Neural cell (in vitro differentiated cells): ENCODE results near the gene CST8. TPM values are rescaled to one million over a fixed set of nuclear protein-coding genes. Genes with fewer than 3 reads are reported as not detected.
A peak's percentile ranks its signal among the peaks of the same experiment; 100 is the strongest.

Experiments
- H2AFZ ChIP-seq: fragments of 200-600, 300-800 bp; sonication (generic), shearing (Covaris generic); 2 replicates; pipeline ENCODE4 v1.6.0; 2014; ENCODE audit warnings: low read depth, mild to moderate bottlenecking, antibody characterized with exemption, low read length, moderate library complexity
- H3F3A ChIP-seq: fragments of 200-600 bp; shearing (Covaris generic); 2 replicates; pipeline ENCODE4 v1.6.1; 2016; ENCODE audit warnings: mild to moderate bottlenecking, moderate library complexity, mixed read lengths, antibody characterized with exemption, low read length; ENCODE audit not compliant: insufficient read depth, poor library complexity, severe bottlenecking
- H3K27ac ChIP-seq: fragments of 200-600, 300-800 bp; sonication (generic), shearing (Covaris generic); 2 replicates; pipeline ENCODE4 v1.5.1; 2014; ENCODE audit warnings: mild to moderate bottlenecking, low read length, moderate library complexity
- H3K27me3 ChIP-seq: fragments of 300-800, 200-600 bp; sonication (generic), shearing (Covaris generic); 2 replicates; pipeline ENCODE4 v1.6.0; 2014; ENCODE audit warnings: mild to moderate bottlenecking, low read depth, low read length, moderate library complexity; ENCODE audit not compliant: insufficient read depth
- H3K36me3 ChIP-seq: fragments of 300-800, 200-600 bp; sonication (generic), shearing (Covaris generic); 2 replicates; pipeline ENCODE4 v1.5.1; 2014; ENCODE audit warnings: mild to moderate bottlenecking, antibody characterized with exemption, low read length, moderate library complexity; ENCODE audit not compliant: insufficient read depth
- H3K4me2 ChIP-seq: fragments of 300-800, 200-600 bp; sonication (generic), shearing (Covaris generic); 2 replicates; pipeline ENCODE4 v1.6.0; 2014; ENCODE audit warnings: mild to moderate bottlenecking, low read length
- H3K4me3 ChIP-seq: fragments of 300-800, 200-600 bp; sonication (generic), shearing (Covaris generic); 2 replicates; pipeline ENCODE4 v1.5.1; 2014; ENCODE audit warnings: mild to moderate bottlenecking, low read length, moderate library complexity
- H3K79me2 ChIP-seq: fragments of 200-600 bp; shearing (Covaris generic); replicated peaks from 2 replicates; pipeline ENCODE4 v1.6.0; 2014; ENCODE audit warnings: mild to moderate bottlenecking, low read length, moderate library complexity; ENCODE audit not compliant: insufficient read depth
- H3K9ac ChIP-seq: fragments of 300-800, 200-600 bp; sonication (generic), shearing (Covaris generic); 2 replicates; pipeline ENCODE4 v1.6.1; 2016; ENCODE audit warnings: mild to moderate bottlenecking, low read length, mixed read lengths
- H3K9me2 ChIP-seq: fragments of 200-600 bp; shearing (Covaris generic); 2 replicates; pipeline ENCODE4 v1.6.1; 2016; ENCODE audit warnings: mild to moderate bottlenecking, low read length, mixed read lengths; ENCODE audit not compliant: insufficient read depth
- H3K9me3 ChIP-seq: fragments of 200-600, 300-800 bp; sonication (generic), shearing (Covaris generic); 2 replicates; pipeline ENCODE4 v1.6.1; 2016; ENCODE audit warnings: mild to moderate bottlenecking, mixed run types, low read length, moderate library complexity, mixed read lengths
- H4K20me1 ChIP-seq: fragments of 200-600 bp; shearing (Covaris generic); 2 replicates; pipeline ENCODE4 v1.6.1; 2016; ENCODE audit warnings: mild to moderate bottlenecking, mixed run types; ENCODE audit not compliant: insufficient read depth
- CTCF ChIP-seq: fragments of 450-650 bp; IDR thresholded peaks from 2 replicates; pipeline ENCODE4 v1.5.1; 2014; ENCODE audit warnings: antibody characterized with exemption, mild to moderate bottlenecking, moderate library complexity; ENCODE audit not compliant: poor library complexity, severe bottlenecking
- EP300 ChIP-seq: fragments of 450-650 bp; conservative IDR thresholded peaks from 2 replicates; pipeline ENCODE4 v1.6.1; 2014; ENCODE audit warnings: antibody characterized with exemption, mild to moderate bottlenecking, moderate library complexity; ENCODE audit not compliant: poor library complexity, severe bottlenecking
- EZH2 ChIP-seq: fragments of 200-600, 300-800 bp; shearing (Covaris generic), sonication (generic); IDR thresholded peaks from 2 replicates; pipeline ENCODE4 v1.6.1; 2014; ENCODE audit warnings: antibody characterized with exemption, low read length, borderline replicate concordance, mild to moderate bottlenecking; ENCODE audit not compliant: insufficient read depth, poor library complexity, severe bottlenecking
- MXI1 ChIP-seq: fragments of 450-650 bp; conservative IDR thresholded peaks from 2 replicates; pipeline ENCODE4 v1.6.1; 2014; ENCODE audit warnings: antibody characterized with exemption, mild to moderate bottlenecking; ENCODE audit not compliant: poor library complexity, severe bottlenecking
- POLR2AphosphoS5 ChIP-seq: IDR thresholded peaks from 2 replicates; pipeline ENCODE4 v1.6.1; 2012
- RAD21 ChIP-seq: fragments of 450-650 bp; conservative IDR thresholded peaks from 2 replicates; pipeline ENCODE4 v1.6.1; 2014; ENCODE audit warnings: antibody characterized with exemption, mild to moderate bottlenecking, moderate library complexity
- REST ChIP-seq: IDR thresholded peaks from 2 replicates; pipeline ENCODE4 v1.6.1; 2012; ENCODE audit warnings: borderline replicate concordance
- SMC3 ChIP-seq: fragments of 450-650 bp; conservative IDR thresholded peaks from 2 replicates; pipeline ENCODE4 v1.6.1; 2014; ENCODE audit warnings: antibody characterized with exemption, mild to moderate bottlenecking, moderate library complexity; ENCODE audit not compliant: poor library complexity
- TAF1 ChIP-seq: IDR thresholded peaks from 2 replicates; pipeline ENCODE4 v1.6.1; 2012; ENCODE audit warnings: low read depth
- polyA plus RNA-seq: library from polyadenylated mRNA; depleted of rRNA; stranded (reverse); fragments of >200 nt; gene quantifications from 2 replicates; pipeline ENCODE4 v1.2.3, GENCODE V29; 2014

The CST8 gene
- polyA plus RNA-seq, 1 donor from 2014 or later: not detected

GRCh38 chr20:23445596-23446217 is 45.2 kb upstream of the CST8 start:
- no peaks in the 10 kb centered on the region for H3K27me3 ChIP-seq
- no peak overlapping the region for H3K27ac ChIP-seq
- H3K36me3 ChIP-seq: no peaks in the 10 kb centered on the region
- no peaks in the 10 kb centered on the region for H3K79me2 ChIP-seq
- no peak overlapping the region for H3K9ac ChIP-seq
- no peak overlapping the region for H3K4me2 ChIP-seq
- TF ChIP-seq EP300: no peak
- no peak for TF ChIP-seq REST
- TF ChIP-seq EZH2: no peak
- TF ChIP-seq SMC3: no peak
- no peak for TF ChIP-seq POLR2AphosphoS5
- TF ChIP-seq CTCF: no peak
- TF ChIP-seq MXI1: no peak
- no peak for TF ChIP-seq RAD21
- TF ChIP-seq TAF1: no peak
- H3F3A ChIP-seq: no peaks in the 10 kb centered on the region
- H3K4me3 ChIP-seq: no peak overlapping the region
- H3K9me3 ChIP-seq: no peaks in the 10 kb centered on the region
- H2AFZ ChIP-seq: no peak overlapping the region
- H4K20me1 ChIP-seq: no peaks in the 10 kb centered on the region
- H3K9me2 ChIP-seq: no peaks in the 10 kb centered on the region

DNA sequence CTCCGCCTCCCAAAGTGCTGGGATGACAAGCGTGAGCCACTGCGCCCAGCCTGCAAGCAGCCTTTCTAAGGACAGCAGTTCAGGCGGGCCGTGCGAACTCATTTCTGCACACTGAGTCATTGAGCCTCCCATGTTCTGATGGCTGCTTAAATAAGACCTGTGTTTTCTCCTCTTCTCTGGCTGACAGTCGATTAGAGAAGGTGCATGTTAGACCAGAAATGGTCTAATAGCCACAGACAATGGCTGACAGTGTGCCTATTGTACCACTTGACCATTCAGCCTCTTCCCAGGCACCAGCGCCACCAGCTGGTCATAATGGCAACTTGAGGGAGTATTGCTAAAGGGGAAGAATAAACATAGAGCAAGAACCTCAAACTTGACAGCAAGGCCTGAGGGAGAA is 44.4 kb upstream of the CST8 start:
- Histone ChIP-seq H3K9ac (no peak overlapping the region), H4K20me1 (no peaks in the 10 kb centered on the region), H3K27me3 (no peaks in the 10 kb centered on the region), H3K4me3 (no peak overlapping the region), H3K9me3 (no peaks in the 10 kb centered on the region), H3K79me2 (no peaks in the 10 kb centered on the region), H3K4me2 (no peak overlapping the region), H3K36me3 (no peaks in the 10 kb centered on the region), H3K27ac (no peak overlapping the region), H3F3A (no peaks in the 10 kb centered on the region), H3K9me2 (no peaks in the 10 kb centered on the region), H2AFZ (no peak overlapping the region)
- TF ChIP-seq CTCF (peak; percentile 25), EP300 (no peak)
